Activated T-helper 1 cell treated with anti-CD3 and anti-CD28 coated beads, Interleukin-2, amount 50 U/mL, for 16 hours (primary cell): ENCODE results near the gene ISY1.
"Not testable (repeated sequence)": the region's sequence is repeated elsewhere in the genome, so short reads cannot be mapped to it uniquely, and the experiment has no call there.

ENCODE experiments used
- DNase-seq, 2 donors: peaks; one replicate each; pipeline ENCODE4 v3.0.0-alpha.2; 2020; ENCODE audit warnings: low read depth in 1 of 2, low spot score in 1 of 2

ISY1 gene

DNA sequence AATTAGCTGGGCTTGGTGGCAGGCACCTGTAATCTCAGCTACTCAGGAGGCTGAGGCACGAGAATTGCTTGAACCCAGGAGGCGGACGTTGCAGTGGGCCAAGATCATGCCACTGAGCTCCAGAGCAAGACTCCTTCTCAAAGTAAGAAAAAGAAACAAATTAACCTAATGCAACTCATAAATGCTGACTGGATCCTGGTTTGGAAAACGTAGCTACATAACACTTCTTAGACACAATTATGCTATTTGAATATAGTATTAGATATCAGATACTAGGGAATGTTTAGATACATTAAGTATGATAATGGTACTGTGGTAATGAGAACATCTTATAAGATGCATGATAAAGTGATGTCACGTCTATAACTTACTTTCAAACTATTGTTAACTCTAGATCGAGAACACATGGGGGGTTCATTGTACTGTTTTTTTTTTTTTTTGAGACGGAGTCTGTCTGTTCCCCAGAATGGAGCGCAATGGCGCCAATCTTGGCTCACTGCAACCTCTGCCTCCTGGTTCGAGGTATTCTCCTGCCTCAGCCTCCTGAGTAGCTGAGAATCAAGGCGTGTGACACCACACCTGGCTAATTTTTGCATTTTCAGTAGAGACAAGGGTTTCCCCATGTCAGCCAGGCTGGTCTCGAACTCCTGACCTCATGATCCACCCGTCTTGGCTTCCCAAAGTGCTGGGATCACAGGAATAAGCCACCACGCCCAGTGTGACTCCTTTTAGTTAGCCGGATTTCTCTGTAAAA, 5.9 kb upstream of the ISY1 start:
- DNase-seq = no peak

DNA sequence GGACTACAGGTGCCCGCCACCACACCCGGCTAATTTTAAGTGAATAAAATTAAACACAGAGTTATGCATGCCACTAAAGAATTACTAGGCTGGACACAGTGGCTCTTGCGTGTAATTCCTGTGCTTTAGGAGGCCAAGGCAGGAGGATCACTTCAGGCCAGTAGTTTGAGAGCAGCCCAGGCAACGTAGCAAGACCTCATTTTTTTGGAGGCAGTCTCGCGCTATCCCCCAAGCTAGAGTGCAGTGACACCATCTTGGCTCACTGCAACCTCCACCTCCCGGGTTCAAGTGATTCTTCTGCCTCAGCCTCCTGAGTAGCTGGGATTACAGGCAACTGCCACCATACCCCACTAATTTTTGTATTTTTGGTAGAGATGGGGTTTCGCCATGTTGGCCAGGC, 4.7 kb upstream of the ISY1 start:
- not testable (repeated sequence) for DNase-seq

DNA sequence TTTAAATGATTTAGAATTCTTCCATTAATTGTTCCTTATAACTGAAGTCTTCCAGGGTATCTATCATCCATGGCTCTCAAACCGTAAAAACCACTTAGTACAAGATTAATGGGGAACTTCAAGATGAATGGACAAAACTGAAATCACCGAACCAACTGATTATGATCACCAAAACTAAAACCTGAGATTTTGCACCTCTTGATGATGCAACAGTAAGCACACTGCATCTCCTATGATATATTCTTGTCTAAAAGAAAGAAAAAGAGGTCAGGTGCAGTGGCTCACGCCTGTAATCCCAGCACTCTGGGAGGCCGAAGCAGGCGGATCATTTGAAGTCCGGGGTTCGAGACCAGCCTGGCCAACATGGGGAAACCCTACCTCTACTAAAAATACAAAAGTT, 3.6 kb upstream of the ISY1 start:
- no peak for DNase-seq

DNA sequence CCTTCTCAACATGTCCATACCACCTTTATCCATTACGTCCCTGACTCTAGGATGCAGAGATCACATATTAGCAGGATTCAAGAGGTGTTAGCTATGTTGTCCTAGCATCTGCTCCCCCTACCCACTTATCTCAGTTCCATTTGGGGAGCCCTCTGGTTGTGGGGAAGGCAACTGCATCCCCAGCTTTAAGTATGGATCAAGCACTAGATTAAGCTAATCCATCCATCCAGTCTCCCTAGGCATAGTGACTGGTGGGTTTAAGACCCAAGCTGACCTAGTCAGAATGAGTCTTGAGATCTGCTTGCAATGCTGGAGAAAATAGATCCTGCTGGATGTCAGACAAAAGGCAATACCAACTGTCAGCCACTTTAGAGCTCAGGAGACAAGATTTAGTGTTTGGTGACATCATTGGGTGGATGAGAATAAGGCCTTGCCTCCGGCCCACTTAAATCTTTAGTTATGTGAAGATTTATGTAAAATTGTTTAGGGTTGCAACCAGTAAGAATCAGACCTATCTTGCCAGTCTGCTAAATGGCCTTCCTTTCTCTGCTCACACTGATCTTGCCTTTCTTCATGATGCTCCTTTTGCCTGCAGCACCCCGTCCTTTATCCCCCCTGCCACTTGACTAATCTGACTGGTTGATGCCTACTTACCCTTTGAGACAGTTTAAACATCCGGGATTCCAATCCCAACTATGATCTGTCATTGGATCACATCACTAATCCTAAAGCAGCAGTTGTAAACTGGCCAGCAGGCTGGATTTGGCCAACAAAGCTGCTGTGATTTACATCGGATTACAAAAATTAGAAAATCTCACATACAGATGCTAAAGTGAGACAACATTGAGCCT, 2.1 kb upstream of the ISY1 start:
- DNase-seq = no peak

DNA sequence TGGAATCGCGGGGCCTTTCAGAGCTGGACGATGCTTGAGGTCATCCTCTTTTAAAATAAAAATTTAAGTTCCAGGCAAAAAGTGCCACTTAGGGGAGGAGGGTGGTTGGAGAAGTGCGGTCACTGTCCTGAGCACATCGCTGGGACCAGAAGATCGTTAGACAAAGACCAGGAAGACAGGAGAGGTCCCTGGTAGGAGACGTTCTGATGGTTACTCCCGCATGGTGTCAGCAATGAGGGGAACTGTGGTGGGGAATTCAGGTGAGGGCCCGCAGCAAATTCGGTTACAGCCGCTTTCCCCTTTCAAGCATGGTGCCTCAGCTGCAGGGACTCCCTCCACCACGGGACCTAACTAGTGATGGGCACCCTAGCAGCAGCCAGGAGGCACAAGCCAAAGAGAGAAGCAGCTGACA, 1.0 kb upstream of the ISY1 start:
- peak in 1 of 2 donors; percentile 9 for DNase-seq

DNA sequence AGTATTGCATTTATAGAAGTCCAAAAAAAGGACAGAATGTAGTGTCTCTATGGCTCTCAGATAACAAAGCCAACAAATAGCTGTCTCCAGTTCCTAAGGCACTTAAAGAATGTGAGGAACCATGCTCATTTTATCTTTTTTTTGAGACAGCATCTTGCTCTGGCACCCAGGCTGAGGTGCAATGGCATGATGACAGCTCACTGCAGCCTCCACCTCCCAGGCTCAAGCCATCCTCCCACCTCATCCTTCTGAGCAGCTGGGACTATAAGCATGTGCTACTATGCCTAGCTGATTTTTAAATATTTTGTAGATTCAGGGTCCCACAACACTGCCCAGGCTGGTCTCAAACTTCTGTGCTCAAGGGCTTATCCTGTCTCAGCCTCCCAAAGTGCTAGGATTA, 16.1 kb downstream of the ISY1 start:
- DNase-seq = no peak

DNA sequence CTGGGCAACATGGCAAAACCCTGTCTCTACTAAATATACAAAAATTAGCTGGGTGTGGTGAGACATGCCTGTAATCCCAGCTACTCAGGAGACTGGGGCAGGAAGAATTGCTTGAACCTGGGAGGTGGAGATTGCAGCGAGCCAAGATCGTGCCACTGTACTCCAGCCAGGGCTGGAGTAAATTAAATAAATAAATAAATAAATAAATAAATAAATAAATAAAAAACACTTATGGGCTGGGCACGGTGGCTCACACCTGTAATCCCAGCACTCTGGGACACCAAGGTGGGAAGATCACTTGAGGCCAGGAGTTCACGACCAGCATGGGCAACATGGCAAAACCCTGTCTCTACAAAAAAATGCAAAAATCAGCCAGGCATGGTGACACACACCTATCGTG, 19.9 kb downstream of the ISY1 start:
- DNase-seq = not testable (repeated sequence)

DNA sequence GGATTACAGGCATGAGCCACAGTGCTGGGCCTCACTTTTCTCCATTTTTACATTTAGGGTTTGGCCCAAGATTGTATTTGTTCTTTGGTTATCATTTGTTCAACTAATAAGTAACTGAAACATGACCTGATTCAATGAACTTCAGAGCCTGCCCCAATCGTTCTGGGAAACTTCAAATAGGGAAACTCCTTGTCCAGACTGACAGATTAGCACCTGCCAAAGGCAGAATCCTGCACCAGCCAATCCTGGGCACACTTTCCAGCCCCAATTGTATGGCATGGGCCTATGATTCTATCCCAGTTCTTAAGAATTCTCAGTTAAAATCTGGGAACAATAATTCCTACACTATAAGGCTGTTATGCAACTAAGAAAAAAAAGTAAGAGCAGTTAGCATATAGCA, 21.0 kb downstream of the ISY1 start:
- no peak for DNase-seq

DNA sequence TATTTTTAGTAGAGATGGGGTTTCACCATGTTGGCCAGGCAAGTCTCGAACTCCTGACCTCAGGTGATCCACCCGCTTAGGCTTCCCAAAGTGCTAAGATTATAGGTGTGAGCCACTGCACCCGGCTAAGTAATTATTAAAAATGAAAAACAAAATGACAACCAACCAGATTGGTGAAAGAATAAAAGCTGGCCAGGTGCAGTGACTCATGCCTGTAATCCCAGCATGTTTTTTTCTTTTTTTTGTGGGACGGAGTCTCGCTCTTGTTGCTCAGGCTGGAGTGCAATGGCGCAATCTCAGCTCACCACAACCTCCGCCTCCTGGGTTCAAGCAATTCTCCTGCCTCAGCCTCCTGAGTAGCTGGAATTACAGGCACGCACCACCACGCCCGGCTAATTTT, 24.6 kb downstream of the ISY1 start:
- DNase-seq = not testable (repeated sequence)

DNA sequence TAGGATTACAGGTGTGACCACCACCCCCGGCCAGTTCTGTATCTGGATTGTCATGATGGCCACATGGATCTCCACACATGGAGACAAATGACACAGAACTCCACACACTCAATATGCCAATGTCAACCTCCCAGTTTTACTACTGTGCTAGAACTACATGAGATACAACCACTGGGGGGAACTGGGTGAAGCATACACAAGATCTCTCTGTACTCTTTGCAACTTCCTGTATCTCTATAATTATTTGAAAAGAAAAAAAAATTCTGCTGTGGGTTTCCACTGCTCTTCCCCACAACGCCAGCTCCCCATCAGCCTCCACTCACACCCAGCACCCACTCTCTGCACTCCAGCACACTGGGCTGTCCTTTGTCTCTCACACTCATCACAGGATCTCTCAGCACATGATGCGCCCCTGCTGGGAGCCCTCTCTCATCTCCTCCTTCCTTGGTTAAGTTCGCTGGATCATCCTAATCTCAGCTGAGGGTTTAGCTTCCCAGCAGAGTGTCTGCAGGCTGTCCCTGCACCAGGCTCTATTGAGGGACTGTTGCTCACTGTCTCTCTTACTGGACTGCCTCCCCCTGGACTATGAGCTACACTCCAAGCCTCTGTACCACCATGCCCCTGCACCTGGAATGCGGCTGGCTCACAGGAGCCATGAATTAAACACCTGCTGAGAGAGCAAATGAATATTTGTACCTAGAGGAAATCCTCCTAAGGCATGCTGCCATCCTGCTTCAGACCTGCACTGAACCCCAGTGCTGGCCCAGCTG, 28.6 kb downstream of the ISY1 start:
- no peak for DNase-seq

DNA sequence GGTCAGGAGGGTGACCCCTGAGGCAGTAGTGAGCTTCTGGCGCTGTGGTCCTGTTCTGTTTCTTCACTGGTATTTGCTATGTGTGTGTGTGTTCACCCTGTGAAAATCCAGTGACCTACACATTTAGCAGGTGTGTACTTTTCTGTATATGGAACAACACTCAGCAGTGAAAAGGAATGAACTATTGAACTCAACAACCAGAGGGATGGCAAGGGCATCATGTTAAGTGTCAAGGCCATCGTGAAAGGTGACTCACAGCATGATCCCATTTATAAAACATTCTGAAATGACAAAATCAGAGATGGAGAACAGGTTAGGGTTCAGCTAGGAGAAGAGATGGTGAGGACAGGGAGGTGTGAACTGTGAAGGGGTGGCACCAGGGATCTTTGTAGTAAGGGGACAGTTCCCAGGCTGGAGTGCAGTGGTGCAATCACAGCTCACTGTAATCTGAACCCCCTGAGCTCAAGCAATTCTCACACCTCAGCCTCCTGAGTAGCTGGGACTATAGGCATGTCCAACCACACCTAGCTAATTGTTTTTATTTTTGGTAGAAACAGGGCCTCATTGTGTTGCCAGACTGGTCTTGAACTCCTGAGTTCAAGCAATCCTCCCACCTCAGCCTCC, 29.3 kb downstream of the ISY1 start:
- DNase-seq = no peak

DNA sequence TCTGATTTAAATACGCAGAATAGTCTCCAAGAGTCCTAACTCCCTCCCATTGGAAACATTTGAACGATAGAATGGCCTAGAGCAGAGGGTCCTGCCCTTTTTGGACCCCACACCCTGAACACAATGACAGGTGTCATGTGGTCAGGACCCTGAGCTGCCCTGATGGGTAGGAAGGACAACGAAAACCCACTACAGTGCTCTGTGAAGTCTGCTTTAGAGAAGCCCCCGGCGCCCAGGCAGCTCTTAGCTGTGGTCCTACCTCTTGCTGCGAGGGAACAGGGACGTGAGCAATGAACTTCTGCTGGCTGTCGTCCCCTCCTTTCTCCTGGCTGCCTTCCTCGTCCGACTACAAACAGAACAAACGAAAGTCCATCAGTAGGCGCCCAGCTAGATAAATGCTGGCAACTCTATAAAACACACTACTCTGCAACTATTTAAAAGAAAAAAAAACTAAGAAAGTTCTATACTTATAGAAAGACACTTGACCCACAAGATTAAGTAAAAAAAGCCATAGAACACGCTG, 30.5 kb downstream of the ISY1 start:
- DNase-seq = no peak

DNA sequence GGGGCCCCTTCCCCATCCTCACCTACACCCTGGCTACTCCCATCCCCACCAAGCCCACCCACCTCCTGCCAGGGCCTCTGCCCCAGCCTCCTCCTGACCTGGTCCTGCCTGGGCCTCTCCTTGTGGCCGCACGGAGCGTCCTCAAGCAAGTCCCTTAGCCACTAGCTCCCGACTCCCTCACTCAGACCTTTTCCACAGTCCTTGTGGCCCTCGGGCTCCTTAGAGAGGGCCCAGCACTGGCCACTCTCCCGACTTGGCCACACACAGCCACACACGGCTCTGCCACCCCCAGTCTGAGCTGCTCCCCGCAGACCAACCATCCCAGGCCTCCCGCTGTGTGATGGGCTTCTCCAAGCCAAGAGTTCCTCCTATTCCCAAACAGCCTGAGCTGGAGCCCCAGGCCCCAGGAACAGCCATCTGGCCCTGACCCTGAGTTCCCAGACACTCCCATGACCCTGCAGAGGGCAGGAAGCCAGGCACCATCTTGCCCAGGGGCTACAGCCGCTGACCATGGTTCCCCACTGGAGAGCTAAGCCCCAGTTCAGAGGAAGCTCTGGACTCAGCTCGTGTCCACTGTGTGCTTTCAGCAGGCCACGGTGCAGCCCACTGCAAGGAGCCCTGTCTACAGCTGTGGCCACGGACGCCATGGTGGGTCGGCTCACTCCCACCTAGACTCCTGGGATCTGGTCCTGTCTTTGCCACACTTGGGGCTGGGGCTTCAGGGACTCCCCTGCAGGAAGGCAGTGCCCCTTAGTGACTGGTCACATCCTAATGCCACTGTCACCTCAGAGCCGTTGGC, 32.3 kb downstream of the ISY1 start:
- no peak for DNase-seq

DNA sequence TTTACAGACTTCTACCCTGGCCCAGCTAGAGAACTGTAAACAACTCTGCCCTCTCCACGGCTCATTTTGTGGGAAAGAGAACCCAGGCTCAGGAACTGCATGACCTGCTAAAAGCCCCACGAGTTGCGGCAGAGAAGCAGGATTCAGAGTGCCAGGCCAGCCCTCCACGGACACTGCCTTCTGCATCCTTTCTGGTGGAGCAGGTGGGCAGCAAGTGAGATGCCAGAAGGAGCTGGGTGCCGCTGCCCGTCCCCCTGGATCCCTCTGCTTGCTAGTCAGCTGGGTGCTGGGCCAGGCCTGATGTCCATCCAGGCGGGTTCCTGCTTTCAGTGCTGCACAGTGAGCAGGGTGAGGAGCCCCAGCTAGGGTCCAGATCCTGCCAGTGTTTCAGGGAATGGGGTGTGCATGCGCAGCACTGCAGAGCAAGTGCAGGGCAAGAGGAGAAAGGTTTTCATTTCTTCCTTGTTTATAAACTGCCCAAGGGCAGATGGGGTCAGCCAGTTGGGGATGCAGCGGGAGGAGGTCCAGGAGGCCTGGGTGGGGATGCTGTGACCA, 34.1 kb downstream of the ISY1 start:
- DNase-seq = no peak

DNA sequence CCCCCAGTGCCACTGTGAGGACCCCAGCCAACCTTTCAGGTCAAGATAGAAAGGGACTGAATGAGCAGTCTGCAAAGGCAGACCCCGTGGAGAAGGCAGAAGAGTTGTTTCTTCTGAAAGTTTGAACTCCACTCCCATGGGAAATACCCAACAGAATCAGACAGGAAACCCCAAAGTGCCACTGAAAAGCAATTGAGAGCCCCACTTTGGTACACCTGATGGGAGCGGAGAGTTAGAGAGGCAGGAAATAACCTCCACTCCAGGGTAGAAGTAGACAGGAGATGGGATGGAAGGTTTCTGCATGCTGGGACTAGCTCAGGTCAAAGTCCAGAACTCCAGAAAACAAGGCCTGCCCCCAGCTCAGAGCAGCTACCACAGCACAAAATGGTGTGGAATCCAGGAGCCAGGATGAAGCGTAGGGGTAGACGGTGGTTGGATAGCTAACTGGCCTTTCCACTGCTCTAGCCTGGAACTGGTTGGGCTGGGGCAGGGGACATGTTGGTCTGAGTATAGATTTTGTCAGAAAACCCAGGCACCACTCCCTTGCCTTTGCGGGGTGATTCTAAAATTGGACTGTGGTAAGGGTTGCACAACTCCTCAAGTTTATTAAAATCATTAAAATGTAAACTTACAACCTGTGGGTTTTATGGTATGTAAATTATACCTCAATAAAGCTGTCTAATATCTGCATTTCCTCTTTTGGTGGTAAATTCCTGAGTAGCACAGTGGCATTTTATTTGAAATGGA, 37.4 kb downstream of the ISY1 start:
- no peak for DNase-seq

DNA sequence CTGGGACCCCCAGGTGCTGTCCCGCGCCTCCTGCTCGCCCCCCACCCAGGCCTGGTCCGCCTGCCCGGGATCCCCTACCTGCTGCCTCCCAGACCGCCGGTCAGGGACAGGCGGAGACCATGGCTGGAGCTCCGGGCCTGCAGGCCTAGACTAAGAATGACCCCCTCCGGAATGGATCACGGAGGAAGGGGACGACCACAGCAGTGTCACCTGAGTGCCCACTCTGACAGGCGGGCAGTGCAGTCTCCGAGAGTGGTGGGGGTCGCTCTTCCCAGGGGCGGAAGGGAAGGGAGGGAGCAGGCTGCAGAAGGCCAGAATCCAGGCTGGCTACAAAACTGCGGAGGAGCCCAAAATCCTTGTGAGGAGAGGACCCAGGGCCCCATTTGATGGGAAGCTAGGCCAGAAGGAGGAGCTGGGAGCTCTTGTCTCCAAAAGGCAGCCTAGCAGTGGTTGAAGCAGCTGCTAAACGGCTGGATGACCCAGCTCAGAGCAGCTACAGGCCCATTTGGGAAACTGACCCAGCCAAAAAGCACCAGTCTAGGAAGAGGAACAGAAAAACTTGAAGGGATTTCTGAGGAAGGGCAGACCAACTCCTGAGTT, 38.4 kb downstream of the ISY1 start:
- no peak for DNase-seq

DNA sequence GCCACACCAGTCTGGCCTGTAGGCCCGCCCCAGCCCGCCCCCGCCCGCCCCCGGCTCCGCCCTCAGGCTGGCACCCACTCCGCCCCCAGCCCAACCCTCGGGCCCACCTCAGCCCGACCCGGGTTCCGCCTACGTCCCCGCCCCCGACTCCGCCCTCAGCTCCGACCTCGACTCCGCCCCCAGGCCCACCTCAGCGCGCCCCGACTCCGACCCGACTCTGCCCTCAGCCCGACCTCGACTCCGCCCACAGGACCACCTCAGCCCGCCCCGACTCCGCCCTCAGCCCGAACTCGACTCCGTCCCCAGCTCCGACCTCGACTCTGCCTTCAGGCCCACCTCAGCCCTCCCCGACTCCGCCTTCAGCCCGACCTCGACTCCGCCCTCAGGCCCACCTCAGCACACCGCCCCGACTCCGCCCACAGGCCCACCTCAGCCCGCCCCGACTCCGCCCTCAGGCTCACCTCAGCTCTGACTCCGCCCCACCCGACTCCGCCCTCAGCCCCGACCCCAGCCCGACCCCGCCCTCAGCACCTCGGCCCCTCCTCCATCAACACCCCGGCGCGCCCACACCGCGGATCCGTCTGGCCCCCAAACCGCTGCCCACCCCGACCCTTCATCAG, 39.0 kb downstream of the ISY1 start, which contains the start of gene RAB43:
Gene RAB43, minus strand, starts transcription at position 13 of the 620 bp plus-strand sequence. CDS start 315 bp downstream, outside the sequence.
- peak; percentile 74 to 76 for DNase-seq
